Activated T-cell treated with anti-CD3 and anti-CD28 coated beads, Interleukin-2, amount 50 U/mL, for 1 hour (primary cell): ENCODE results near the gene CPZ.
"Not testable (repeated sequence)": the region's sequence is repeated elsewhere in the genome, so short reads cannot be mapped to it uniquely, and the experiment has no call there.

Experiments used
- DNase-seq: peaks from one replicate; pipeline ENCODE4 v3.0.0-alpha.2; 2020

Gene CPZ

GRCh38 chr4:8613421-8614364 lies 21.1 kb downstream of the CPZ start:
- DNase-seq, result no peak

GRCh38 chr4:8614365-8615193 lies 22.0 kb downstream of the CPZ start:
- no peak for DNase-seq

GRCh38 chr4:8615366-8615765 lies 22.8 kb downstream of the CPZ start:
- DNase-seq, result no peak

GRCh38 chr4:8615921-8616787 lies 23.6 kb downstream of the CPZ start:
- DNase-seq, result no peak

- DNase-seq, result no peak
These were observed 24.3 kb downstream of the CPZ start for GRCh38 chr4:8616831-8617230.

GRCh38 chr4:8617486-8618040 lies 25.0 kb downstream of the CPZ start:
- no peak for DNase-seq

GRCh38 chr4:8618421-8618820 lies 25.9 kb downstream of the CPZ start:
- no peak for DNase-seq

- no peak for DNase-seq
These were observed 26.6 kb downstream of the CPZ start for GRCh38 chr4:8618961-8619720.

- not testable (repeated sequence) for DNase-seq
These were observed 28.6 kb downstream of the CPZ start for GRCh38 chr4:8621135-8621534.

GRCh38 chr4:8624601-8625272 lies 32.2 kb downstream of the CPZ start:
- not testable (repeated sequence) for DNase-seq

GRCh38 chr4:8630240-8630905 lies 37.8 kb downstream of the CPZ start:
- not testable (repeated sequence) for DNase-seq

- DNase-seq, result not testable (repeated sequence)
These were observed 39.3 kb downstream of the CPZ start for GRCh38 chr4:8631896-8632295.

- not testable (repeated sequence) for DNase-seq
These were observed 42.2 kb downstream of the CPZ start for GRCh38 chr4:8634773-8635172.

- DNase-seq, result not testable (repeated sequence)
These were observed 43.5 kb downstream of the CPZ start for GRCh38 chr4:8635897-8636554.

GRCh38 chr4:8637456-8637984 lies 45.0 kb downstream of the CPZ start:
- no peak for DNase-seq

- no peak for DNase-seq
These were observed 46.5 kb downstream of the CPZ start for GRCh38 chr4:8639021-8639420.

- DNase-seq, result no peak
These were observed 47.5 kb downstream of the CPZ start for GRCh38 chr4:8639777-8640720.

GRCh38 chr4:8640816-8641215 lies 48.3 kb downstream of the CPZ start:
- DNase-seq, result no peak
